GM13976 (cell line): ENCODE measurements around the gene CHD1.
"Not testable (repeated sequence)": the region's sequence is repeated elsewhere in the genome, so short reads cannot be mapped to it uniquely, and the experiment has no call there.

Source experiments
- DNase-seq: peaks from one replicate; pipeline ENCODE4 v3.0.0; 2012; ENCODE audit warnings: low spot score
- CTCF ChIP-seq: IDR thresholded peaks from 2 replicates; pipeline ENCODE4 v1.5.1; 2012; ENCODE audit warnings: borderline replicate concordance, mild to moderate bottlenecking; ENCODE audit not compliant: insufficient read depth; ENCODE audit errors: extremely low read depth, missing control alignments, control extremely low read depth
- in situ Hi-C: fragments of 300-500 bp; cut with MboI; formaldehyde crosslinking; loops from one replicate; pipeline ENCODE4 v1.12.0; 2022; ENCODE audit warnings: low sequenced_read_pairs, mixed read lengths, inconsistent platforms; ENCODE audit not compliant: unreplicated experiment

The CHD1 gene

GRCh38 chr5:98957307-98957706 is 28.5 kb upstream of the CHD1 start:
- in situ Hi-C loops = no loop called here
- no peak for TF ChIP-seq CTCF
- no peak for DNase-seq

- DNase-seq, in situ Hi-C loops: not testable (repeated sequence)
Observed at GRCh38 chr5:98955888-98956287, 27.1 kb upstream of the CHD1 start.

- in situ Hi-C loops, DNase-seq: not testable (repeated sequence)
Observed at GRCh38 chr5:98955471-98955870, 26.7 kb upstream of the CHD1 start.

- in situ Hi-C loops = no loop called here
- DNase-seq = no peak
- no peak for TF ChIP-seq CTCF
Observed at GRCh38 chr5:98954392-98955028, 25.7 kb upstream of the CHD1 start.

GRCh38 chr5:98942847-98943246 is 14.0 kb upstream of the CHD1 start:
- no peak for DNase-seq
- in situ Hi-C loops = no loop called here
- no peak for TF ChIP-seq CTCF

GRCh38 chr5:98941131-98941883 is 12.5 kb upstream of the CHD1 start:
- no peak for TF ChIP-seq CTCF
- in situ Hi-C loops = no loop called here
- no peak for DNase-seq

GRCh38 chr5:98940581-98940980 is 11.8 kb upstream of the CHD1 start:
- no peak for TF ChIP-seq CTCF
- in situ Hi-C loops = no loop called here
- DNase-seq = no peak
